CD4-positive, alpha-beta T cell treated with Interleukin-2 at 100 ng/mL for 4 hours (primary cell): ENCODE measurements around the gene OCA2.
"Not testable (repeated sequence)": the region's sequence is repeated elsewhere in the genome, so short reads cannot be mapped to it uniquely, and the experiment has no call there.

Experiments used
- DNase-seq: peaks from one replicate; pipeline ENCODE4 v3.0.0-alpha.2; 2020; ENCODE audit warnings: low spot score

Gene OCA2

GRCh38 chr15:27871078-27871901 lies 227.8 kb downstream of the OCA2 start:
- DNase-seq = no peak

DNA sequence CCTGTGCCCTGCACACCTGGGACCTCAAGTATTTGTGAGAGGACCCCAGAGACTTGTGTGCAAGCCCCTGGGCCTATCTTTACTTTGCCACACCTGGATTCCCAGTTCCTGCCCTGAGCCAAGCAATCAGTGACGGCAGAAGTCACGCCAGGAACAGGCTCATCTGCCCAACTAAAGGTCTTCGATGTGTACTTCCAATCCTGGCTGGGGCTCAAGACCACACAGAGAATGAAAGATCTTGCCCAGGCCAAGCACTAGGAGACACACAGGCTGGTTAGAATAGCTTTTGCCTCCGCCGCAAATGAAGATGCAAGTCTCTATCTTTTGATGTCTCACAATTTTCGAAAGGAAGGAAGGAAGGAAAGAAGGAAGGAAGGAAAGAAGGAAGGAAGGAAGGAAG lies 228.8 kb downstream of the OCA2 start:
- DNase-seq = no peak

DNA sequence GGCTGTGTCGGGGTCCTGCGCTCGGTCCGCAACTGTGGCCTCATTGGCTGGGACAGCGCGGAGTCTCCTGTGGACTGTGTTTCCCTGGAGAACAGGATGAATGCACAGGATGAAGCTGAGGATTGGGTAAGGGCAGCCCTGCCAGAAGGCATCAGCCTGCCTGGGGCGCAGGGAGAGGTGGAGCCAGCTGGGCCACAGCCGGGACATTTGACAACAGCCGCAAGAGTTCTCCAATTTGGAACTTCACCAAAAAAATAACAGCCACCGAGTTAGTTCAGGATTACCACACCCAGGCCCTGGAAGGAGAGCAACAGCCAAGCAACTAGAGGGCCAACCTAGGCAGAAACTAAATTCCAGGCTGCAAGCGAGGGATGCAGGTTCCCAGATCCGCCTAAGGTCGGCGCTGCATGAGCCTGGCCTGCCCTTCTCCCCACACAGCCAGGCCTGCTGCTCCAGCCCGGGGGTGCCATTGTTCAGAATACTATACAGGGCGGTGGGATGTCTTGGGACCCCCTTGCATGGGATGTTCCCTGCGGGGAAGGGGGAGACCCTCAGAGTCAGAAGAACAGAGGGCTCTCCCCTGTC lies 229.3 kb downstream of the OCA2 start:
- no peak for DNase-seq

GRCh38 chr15:27868828-27869404 lies 230.2 kb downstream of the OCA2 start:
- DNase-seq = no peak

DNA sequence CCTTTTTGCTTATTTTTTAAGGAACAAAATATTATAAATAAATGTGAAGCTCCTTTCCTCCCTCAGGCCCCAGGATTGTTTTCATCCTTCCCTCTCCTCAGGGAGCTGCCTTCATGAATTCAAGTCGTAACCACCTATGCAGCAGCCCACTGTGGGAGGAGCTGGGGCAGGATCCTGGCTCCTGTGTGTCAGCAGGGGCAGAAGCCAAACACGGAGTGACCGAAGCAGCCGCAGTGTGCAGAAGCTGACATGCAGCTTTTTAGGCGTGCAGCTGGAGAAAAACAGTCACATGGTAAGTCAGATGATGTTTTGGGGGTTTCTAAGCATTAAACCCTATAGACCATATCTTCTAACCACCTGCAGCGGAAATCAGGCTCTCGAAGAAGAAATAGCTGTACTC lies 231.3 kb downstream of the OCA2 start:
- no peak for DNase-seq

- DNase-seq = no peak
Measured at GRCh38 chr15:27866505-27867165, 232.5 kb downstream of the OCA2 start.

- no peak for DNase-seq
Measured at GRCh38 chr15:27865926-27866325, 233.2 kb downstream of the OCA2 start.

GRCh38 chr15:27865323-27865922 lies 233.7 kb downstream of the OCA2 start:
- DNase-seq = no peak

DNA sequence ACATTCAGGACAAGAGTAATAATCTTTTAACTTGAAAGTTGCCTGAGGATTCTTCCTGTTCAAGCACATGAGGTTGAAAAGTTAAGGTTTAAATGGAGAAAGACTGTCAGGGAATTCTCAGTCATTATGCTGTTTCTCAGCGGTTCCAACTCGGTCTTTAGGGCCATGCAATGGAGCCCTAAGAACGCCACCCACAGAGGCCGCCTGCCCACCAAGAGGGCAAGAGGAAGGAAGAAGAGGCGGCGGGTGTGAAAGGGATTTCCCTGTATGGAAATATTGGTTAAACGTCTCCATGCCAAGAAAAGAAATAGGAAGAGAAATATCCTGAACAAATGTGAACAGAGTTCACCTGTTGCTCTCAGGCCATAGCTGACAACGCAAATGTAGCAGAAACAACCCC lies 234.4 kb downstream of the OCA2 start:
- DNase-seq = no peak

- no peak for DNase-seq
Measured at GRCh38 chr15:27864086-27864485, 235.0 kb downstream of the OCA2 start.

DNA sequence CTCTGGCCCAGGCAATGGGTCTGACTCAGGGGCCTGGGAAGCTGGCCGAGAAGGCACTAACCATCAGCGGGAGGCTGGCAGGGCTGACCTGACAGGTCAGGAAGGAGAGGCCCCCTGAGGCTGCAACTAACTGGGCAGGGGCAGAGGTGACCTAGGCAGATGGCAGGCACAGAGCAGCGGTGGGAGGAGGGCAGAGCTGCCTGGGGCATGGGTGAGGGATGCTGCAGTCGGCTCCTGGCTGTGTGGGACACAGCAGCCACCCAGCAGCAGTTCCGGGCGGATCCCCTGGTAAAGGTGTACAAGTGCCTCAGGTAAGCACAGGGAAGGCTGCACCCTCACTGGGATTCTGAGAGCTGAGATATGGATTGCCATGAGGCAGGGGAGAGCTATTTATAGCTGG lies 236.1 kb downstream of the OCA2 start:
- DNase-seq = no peak

DNA sequence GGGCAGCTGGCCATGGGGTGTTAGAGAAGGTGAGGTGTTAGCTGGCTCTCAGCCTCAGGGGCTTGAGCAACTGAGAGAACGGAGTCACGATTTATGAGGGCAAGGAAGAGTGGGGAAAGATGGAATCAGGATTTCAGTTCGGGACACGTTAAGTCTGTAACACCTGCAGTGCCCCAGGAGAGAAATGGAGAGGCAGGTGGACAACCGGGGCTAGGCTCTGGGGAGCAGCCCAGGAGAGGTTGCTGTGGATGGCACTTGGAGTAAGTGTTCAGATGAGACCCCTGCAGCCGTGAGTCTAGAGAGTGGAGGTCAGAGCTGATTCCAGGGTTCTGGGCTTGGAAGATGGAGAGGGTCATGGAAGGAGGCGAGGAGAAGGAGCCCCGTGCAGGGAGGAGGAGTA lies 237.9 kb downstream of the OCA2 start:
- DNase-seq = no peak

GRCh38 chr15:27855137-27855536 lies 244.0 kb downstream of the OCA2 start:
- no peak for DNase-seq

DNA sequence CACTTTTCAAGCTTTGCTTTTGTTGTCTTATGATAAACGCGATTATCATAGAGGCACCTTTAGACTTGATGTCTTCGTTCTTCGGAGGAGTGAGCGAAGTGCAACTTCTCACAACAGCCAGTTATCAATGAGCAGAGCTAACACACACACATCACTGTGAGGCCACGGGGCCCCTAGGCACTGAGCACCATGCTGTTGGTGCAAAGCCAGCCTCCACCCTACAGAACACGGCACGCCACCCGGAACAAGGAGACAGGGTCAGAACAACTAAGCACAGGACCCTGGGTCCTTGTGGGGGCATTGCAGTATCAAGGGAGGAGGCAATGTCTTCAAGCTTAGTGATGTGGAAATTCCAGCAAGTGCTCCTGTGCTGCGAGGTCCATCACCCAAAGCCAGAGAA lies 244.5 kb downstream of the OCA2 start:
- no peak for DNase-seq

DNA sequence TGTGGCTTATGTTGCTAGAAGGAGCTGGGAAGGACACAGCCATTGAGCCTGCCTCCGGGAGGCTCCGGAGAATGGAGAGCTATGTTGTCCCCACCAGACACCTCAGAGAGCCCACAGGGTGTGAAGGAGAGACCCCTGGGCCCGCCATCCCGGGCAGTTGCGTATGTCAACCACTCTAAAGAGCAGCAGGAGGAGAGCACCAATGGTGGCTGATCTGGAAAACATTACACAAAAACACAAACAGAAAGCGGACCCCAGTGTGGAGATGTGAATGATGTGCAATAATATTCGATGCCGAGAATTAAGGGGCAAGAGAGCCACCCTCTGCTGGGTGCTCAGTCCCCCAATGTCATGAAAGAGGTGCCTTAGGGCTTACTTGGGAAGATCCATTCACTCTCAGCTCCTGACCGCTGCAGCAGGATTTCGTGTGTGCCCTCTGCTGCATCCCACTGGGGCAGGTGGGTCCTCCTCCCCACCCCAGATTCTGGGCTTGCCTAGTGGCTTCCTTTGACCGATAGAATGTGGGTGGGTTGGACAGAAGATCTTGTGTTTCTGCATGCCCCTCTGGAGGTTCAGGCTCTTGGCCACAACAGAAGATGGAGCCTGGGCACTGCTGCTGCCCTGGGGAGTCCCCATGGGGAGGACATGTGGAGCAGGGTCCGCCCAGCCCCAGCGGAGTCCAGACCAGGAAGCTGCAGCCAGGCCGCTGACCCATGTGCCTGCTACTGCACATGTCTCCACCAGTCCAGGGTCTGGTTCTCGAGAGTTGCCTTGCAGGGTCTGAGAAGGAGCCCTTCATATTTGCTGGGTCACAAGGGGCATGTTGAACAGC lies 245.3 kb downstream of the OCA2 start:
- DNase-seq = no peak

DNA sequence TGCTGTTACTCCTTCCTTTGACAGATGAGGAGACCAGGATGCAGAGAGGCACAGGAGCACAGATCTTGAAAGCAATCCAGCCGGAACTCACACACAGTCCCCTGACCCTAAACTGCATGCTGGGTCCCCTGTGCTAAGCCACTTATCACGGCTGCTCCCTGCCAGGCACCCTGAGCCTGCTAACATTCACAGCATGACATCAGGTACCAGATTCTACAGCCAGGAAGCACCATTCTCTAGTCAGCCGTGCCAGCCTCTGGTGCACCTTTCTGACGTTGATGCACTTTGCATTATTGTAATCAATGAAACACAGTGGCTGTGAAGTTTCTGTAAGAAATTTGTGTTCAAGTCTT lies 247.3 kb downstream of the OCA2 start:
- no peak for DNase-seq

- DNase-seq = no peak
Measured at GRCh38 chr15:27850981-27851857, 247.9 kb downstream of the OCA2 start.

GRCh38 chr15:27850050-27850449 lies 249.1 kb downstream of the OCA2 start:
- DNase-seq = no peak

- DNase-seq = not testable (repeated sequence)
Measured at GRCh38 chr15:27848936-27849335, 250.2 kb downstream of the OCA2 start.

- no peak for DNase-seq
Measured at GRCh38 chr15:27847775-27848710, 251.1 kb downstream of the OCA2 start.
